Tongue (tissue), 2 donors: Measurements from ENCODE around the gene ACTG1. TPM values are rescaled to one million over a fixed set of nuclear protein-coding genes. Genes with fewer than 3 reads are reported as not detected.

ENCODE experiments used
- DNase-seq: peaks from one replicate; pipeline ENCODE4 v3.0.0-alpha.2; 2015
- total RNA-seq: library from RNA; depleted of rRNA; stranded (reverse); fragments of >200 nt; gene quantifications from one replicate; pipeline ENCODE4 v1.2.3, GENCODE V29; 2014

Gene ACTG1
- total RNA-seq, 1 donor from 2014 or later: 1,628 TPM

DNA sequence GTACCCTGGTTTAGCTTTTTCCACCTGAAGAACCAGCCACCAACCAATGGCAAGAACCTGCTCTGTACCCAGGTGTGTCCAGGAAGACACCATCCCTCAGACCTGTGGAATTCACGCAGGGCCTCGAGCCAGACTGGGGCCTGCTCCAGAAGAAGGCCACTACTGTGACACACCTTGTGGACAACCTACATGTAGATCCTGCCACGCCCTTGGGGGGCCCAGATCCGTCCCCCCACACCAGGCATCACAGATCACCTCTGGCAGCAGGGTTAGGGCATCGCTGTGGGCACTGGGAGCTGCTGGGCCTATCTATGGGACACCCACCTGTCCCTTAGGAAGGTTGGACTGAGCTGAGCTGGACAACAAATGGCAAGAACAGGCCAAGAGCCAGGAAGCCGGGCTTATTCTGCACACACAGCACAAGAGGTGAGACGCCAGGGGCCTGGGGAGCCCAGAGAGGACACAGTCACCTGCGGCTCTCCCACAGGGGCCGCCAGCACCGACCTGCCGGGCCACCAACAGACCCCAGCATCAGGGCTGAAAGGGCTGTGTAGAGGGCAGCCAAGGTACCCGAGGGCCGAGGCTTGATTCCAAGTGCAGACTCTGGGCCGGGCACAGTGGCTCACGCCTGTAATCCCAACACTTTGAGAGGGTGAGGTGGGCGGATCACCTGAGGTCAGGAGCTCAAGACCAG is 31.8 kb upstream of the ACTG1 start:
- DNase-seq: no peak

DNA sequence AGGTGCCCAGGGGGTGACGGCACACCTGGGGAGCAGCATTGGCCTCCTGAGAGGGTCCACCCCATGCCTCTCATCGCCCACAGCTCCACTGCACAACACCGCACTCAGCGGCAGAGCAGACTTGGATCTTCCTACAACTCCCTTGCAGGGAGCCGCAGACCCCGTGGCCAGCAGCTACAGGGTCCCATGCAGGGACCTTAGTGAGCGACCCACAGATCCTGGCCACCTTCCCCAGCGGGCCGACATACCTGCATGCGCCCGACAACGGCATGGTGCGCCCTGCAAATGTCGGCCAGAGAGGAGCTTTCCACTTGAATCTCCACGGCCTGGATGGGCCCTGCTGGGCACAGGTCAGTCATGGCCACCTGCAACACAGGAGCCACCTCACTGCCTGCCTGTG is 31.2 kb upstream of the ACTG1 start:
- DNase-seq: no peak

DNA sequence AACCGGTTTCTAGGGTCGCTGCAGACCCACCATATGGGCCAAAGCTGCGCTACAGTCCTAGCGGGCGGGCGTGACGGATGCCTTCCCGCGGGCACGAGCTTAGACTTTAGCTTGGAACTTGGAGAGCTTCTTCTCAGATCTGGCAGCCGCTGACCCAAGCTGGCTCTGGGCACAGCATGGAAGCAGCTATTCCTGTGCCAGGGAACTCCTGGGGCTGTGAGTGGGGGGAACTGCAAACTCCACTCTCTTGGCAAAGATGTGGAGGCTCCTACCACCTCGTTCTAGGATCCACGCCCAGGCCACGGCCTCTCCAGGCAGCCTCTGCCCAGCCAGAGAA is 30.7 kb upstream of the ACTG1 start:
- DNase-seq: no peak

DNA sequence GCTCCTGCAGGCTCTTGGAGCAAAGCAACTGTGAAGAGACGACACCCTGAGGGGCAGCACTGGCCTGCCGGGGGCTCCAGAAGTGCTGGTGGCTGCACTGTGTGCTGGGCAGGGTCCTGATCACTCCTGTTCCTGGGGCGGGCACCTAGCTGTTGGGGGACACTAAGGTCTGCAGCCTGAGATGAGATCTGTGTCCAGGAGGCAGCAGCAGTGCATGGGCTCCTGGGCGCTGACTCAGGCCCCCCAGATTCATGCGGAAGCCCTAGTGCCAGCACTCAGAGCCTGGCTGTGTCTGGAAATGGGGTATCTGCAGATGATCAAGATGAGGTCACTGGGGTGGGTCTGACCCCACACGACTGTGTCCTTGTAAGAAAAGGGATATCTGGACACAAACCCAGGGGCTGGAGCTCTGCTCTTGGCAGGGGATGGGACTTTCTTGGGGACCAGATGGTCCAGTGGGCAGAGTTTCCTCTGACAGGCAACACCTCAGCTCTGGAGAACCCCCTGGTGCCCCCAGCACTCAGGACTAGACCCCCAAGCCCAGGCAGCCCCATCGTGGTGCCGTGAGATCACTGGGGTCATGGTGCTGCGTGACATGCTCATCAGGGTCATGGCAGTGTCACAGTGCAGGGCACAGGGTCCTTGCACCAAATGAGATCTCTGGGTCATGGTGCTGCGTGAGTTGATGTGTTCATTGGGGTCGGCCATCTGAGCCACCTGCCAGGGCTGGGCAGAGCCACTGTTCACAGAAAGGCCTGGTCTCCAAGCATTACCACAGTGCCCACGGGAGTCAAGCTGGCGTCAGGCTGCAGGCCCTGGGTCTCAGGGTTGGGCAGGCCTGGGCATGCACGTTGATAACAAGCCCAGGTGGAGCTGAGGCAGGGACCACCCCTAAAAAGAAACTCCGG is 30.1 kb upstream of the ACTG1 start:
- no peak for DNase-seq

DNA sequence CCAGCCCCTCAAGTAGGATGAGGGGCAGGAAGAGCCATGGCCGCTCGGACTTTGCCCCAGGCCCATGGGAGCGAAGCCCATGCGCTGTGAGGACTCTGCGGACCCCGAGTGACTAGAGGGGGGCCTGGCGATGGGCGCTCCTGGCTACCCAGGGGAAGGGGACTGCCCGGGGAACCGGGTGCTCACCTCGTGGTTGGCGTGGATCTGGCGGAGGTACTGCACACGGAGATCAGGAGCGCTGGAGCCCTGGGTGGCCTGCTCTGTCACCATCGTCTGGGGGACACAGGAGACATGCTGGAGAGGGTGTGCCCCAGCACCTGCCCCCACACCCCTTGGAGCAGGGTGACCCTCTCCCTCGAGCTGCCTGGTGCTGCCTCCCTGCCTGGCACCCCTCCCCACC is 28.5 kb upstream of the ACTG1 start:
- DNase-seq: no peak

DNA sequence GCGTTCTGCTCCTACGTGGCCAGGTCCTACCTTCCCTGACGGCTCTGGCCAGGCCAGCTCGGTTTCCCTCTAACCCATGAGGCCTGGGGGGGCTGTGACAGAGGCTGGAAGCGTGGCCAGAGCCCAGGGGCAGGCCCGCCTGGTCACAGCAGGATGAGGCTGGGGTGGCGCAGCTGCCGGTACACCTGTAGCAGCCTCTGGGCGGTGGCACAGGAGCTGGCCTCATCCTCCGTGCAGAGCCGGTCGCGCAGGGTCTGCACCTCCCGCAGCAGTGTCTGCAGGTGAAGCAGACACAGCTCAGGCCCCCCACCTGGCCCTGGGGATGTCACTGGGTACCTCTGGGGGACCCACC is 28.1 kb upstream of the ACTG1 start:
- DNase-seq: no peak

DNA sequence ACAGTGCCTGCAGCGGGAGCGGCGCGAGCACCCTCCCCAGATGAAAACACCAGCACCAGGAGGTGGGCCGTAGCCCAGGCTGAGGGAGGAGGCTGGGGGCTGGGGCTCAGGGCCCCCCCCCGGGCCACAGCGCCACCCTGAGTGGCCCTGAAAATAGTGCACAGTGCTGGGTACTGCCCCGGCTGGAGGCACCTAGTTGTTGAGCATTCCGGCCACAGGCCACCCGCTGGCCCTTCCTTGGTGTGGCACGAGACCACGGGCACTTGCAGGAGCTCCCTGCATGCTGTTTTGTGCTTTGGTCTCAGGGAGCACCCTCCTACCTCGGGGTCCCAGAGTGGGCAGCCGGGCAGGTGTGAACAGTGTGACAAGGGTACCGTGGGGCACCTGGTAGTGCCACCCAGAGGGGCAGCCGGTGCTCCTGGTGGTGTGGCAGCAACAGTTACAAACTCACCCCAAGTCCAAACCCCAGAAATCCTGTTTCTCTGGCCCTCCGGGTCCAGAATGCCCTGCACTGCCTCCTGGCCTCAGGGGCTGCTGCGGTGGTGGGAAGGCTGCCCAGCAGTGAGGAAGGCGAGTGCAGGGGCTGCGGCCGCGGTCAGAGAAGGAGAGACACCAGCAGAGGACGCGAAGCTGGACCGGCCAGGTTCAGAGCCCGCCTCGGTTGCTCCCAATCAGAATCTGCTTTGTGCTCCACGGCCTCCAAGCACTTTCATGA is 27.5 kb upstream of the ACTG1 start:
- DNase-seq: no peak

DNA sequence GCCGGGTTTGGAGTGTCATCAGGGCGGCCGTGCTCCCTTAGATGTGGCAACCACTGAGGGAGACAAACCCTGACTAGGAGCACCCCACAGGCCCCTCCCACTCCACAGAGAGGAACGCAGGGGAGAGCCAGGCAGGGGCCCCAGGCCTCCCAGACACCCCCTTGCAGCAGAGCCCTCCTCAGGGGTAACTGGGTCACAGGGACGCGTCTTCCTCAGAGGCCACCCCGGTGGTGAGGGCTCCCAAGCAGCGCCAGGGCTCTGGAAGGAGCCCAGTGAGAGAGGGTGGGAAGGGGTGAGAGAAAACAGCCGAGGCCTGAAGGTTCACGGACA is 26.9 kb upstream of the ACTG1 start:
- DNase-seq: no peak

DNA sequence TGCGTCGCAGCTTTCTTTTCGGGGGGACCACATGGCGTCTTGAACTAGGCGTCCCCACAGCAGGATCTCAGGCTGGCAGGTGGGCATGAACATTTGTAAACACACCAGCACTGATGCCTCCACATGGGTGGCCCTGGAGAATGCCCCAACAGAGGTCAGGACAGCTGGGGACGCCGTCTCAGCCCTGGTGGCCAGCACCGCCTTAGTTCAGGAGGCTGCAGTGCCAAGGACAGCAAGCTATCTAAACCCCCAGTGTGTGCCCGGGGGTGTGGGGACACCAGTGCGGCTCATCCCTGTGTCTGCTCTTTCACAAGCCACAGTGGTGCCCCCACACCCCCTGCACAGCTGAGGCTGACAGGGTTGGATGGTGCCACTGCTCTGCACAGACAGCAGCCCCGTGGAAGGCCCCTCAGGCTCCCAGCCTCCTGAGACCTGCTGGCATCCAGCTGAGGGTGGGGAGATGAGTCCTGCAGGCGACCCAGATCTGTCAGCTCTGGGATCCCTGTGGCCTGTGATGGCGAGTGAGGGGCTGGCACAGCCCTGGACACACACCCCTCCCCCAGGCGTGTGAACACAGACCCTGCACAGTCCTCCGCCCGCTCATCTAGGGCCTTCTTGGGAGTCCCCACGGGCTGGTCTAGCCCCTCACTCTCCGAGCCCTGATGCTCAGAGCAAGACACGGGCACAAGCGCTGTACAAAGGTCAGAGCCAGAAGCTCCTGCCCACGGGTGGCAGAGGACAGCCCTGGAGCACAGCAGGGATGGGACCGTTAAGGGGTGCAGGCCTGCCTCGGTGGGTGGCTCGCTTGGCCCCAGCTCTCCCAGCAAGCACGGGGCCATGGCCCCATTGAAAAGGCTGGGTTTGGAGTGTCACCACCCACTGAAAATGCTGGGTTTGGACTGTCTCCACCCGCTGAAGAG is 26.3 kb upstream of the ACTG1 start:
- no peak for DNase-seq

DNA sequence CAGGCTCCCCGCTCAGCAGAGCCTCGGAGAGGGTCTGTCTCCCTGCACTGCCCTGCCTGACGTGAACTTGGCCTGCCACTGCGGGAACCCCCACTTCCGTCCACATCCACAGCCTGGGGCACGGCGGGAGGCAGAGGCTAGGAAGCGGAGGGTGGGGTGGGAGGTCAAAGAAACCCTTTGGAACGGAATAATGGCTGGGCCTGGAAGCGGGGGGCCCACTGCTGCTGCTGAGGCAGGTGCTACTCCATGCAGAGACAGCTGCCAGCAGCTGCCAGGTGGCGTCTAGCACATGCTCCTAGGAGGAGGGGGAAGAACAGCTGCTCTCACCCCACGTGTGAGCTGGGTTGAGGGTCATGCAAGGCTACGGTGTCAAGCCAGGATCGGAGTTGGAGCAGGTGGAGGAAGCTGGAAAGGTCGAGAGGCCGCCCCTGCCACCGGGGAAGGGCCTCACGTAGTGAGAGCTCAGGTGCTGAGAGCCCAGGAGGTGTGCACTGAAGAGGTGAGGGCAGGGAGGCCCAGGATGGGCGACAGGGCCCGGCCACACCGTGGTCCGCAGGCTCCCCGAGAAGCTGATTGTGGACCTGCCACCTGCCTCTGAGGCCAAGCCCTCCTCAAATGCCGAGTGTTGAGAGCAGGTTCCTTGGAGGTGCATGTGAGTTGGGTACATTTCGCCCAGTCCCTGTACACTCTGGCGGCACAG is 25.4 kb upstream of the ACTG1 start:
- DNase-seq: peak; percentile 83

DNA sequence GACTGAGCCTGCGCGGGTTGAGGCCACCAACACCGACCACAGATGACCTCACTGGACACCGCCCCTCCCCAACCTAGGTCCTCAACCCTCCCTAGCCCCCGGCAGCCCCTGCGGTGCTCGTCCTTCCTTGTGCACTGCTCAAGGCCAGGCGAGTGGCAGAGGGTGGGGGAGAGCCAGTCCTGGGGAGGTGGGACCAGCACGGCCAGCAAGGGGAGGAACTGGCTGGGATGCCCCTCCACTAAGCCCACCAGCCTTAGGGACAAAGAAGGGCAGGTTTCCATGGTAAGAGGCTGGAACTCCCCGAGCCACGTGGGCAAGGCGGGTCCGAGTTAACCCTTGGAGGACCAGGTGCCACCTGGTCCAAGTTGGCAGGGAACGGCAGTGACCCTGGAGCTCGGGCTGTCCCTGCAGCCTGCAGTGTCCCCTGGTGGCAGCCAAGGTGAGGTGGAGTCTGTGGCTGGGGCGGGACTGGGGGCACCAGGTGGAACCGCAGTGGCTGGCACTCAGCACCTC is 24.8 kb upstream of the ACTG1 start:
- peak; percentile 61 for DNase-seq

DNA sequence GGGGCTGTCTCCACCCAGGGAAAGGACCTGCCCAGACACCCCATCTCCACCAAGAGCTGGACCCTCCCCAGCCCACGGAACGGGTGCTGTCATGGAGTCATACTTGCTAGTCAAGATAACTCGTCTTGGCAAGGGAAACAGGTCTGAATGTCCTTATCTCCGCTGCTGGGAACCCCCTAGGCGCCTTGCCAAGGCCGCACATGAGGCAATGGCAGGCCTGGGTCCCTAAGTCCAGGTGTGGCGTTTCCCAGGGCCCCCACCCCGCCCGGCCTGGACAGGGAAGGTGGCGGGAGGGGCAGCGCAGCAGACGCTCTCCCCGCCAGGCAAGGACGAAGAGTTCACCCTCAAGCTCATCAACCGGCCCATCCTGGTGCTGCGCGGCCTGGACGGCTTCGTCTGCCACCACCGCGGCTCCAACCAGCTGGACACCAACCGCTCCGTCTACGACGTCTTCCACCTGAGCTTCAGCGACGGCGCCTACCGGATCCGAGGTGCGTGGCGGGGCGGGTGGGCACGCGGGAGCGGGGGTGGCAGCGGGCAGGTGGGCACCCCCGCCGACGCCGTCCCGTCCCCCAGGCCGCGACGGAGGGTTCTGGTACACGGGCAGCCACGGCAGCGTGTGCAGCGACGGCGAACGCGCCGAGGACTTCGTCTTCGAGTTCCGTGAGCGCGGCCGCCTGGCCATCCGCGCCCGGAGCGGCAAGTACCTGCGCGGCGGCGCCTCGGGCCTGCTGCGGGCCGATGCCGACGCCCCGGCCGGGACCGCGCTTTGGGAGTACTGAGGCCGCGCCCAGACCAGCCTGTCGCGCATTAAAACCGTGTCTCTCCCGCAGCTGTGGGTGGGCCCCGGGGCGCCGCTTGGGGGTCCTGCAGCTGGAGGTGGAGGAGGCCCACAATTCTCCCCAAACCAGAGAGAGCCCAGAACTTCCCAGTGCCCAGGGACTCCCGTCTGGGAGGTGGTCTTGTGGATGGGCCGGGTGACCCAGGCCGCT is 24.0 kb upstream of the ACTG1 start:
- DNase-seq: no peak

DNA sequence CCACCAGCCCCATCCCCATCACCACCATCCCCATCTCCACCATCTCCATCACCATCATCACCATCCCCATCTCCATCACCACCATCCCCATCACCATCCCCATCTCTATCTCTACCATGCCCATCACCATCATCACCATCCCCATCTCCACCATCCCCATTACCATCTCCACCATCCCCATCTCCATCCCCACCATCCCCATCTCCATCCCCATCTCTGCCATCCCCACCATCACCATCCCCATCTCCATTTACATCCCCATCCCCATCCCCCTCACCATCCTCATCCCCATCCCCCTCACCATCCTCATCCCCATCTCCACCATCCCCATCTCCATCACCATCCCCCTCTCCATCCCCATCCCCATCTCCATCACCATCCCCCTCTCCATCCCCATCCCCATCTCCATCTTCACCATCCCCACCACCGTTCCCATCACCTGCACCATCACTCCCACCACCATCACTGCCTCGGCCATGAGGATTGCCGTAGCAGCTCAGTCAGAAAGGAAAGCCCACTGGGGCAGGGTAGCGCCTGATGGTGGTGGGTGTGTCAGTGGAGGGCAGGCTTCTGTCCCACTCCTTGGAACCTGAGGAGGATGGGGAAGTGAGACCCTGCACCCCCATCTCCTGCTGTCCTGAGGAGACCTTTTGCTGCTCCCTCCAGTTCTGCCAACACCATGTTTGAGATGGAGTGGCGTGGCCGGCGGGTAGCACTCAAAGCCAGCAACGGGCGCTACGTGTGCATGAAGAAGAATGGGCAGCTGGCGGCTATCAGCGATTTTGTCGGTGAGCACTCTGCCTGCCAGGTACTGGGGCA is 23.1 kb upstream of the ACTG1 start:
- DNase-seq: no peak

DNA sequence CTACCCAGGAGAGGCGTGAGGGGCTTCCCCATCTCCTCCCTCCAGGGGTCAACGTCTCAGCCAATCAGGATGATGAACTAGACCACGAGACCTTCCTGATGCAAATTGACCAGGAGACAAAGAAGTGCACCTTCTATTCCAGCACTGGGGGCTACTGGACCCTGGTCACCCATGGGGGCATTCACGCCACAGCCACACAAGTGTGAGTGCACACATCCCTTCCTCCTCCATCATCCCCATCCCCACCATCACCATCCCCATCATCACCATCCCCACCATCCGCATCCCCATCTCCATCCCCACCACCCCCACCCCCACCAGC is 22.4 kb upstream of the ACTG1 start:
- DNase-seq: no peak

DNA sequence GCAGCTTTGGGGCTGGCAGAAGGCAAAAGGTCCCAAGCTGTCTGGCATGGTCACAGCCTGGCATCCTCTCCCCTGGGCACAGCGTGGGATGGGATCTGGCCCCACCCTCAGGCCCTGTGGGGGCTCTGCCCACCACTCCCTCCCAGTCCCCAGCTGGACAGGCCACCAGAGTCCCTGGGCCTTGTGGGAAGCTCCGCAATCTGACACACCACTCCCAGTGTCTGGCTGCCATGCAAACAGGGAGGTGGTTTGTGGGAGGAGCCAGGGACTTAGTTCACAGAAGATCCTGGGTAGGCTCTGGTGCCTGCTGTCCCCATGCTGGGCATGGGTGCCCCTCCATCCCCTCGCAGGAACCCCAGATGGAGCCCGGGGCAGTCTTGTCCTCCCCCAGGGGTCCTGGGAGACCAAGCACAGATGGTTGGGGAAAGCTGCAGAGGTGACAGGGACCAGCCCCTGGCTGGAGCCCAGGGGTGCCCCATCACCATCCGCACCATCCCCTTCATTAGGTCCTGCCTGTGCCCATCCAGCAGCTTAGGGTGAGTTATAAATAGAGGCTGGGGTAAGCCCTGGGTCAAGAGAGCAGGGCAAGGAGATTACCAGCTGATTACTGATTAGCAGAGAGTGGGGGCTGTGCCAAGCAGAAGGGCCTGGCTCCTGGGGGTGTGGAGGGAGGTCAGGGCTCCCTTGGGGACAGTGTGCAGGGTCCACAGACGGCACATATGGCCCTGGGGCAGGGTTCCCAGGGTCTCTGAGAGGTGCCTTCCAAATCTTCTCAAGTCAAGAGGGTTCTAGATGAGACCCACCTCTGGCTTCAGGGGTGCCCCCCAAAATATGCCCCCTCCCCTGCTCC is 21.8 kb upstream of the ACTG1 start:
- DNase-seq: no peak

DNA sequence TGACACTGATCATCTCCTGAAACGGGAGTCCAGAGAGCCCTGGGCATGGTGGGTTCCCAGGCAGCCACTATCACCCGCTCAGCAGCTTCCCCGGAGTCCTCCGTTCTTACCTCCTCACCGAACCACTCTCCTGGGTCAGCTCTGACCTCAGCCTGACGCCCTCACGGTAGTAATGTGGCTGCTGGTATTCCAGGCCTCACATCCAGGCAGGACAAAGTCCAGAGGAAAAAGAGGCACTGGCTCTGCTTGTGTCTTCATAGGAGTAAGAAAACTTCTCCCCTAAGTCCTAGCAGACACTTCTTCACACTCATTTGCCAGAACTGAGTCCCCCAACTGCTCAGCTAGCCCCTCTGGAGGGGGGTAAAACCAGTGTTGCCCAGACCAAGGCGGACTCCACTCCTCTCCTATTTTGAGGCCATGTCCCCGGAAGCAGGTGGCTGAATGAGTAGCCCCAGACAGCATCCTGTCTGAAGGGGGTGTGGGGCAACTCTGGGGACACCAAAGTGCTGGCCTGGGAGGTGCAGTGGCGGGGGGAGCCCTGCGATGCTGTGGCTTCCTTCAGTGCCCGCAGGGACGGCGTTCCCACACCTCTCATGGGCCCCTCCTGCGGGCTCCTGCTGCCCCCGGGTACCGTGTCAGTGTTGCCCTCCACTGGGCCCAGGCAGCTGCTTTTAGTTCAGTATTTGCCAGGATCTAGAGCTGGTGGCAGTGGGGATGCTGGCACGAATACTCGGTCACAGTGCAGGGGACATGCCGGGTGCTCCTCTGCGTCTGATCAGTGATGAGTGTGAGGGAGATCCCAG is 20.9 kb upstream of the ACTG1 start:
- DNase-seq: no peak

DNA sequence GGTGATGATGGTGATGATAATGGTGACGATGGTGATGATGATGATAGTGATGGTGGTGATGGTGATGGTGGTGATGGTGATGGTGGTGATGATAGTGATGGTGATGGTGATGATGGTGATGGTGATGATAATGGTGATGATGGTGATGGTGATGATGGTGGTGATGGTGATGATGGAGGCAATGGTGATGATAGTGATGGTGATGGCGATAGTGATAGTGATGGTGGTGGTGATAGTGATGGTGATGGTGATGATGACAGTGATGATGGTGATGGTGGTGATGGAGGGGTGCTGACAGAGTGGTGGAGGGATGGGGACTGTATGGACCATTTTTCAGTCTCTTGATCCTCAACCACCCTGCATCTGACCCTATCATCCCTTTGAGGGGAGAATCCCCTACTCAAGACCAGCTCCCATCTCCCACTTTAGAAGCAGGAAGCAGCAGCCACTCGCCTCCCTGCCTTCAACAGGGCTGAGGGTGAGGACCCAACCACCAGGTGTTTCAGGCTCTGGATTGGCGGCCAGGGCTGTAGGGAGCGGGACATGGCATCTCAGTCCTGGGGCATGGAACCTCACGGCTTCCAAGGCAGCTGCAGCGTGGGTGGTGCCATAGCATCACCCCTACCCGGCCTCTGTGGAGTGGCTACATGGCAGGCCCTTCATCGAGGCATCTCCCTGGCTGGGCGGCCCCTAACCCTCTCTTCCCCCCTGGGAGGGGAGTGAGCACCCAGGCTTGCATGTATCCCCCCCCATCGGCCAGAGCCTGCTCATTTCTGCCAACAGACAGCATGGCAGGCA is 20.1 kb upstream of the ACTG1 start:
- DNase-seq: no peak
